Tibial artery (tissue), 4 donors: ENCODE measurements around the gene ZNF320.
A peak's percentile ranks its signal among the peaks of the same experiment; 100 is the strongest.
"Not testable (repeated sequence)": the region's sequence is repeated elsewhere in the genome, so short reads cannot be mapped to it uniquely, and the experiment has no call there.

Experiments used
- DNase-seq, 2 donors: peaks; one replicate each; pipeline ENCODE4 v3.0.0-alpha.2; 2019
- H3K27ac ChIP-seq, 2 donors: fragments of 200-600 bp; sonication (generic) in 1 of 2; 1 replicate in 1 of 2; 2 replicates in 1 of 2; pipeline ENCODE4 v1.5.1; 2018 to 2019; ENCODE audit warnings: mild to moderate bottlenecking in 1 of 2
- H3K27me3 ChIP-seq, 2 donors: fragments of 200-600 bp; sonication (generic) in 1 of 2; one replicate each; pipeline versions ENCODE4 v1.5.1 to v1.6.0; 2016 to 2019
- H3K36me3 ChIP-seq, 3 donors: fragments of 200-600 bp; sonication (generic) in 2 of 3; one replicate each; pipeline ENCODE4 v1.5.1; 2016 to 2019; ENCODE audit warnings: mild to moderate bottlenecking in 2 of 3
- H3K4me1 ChIP-seq, 4 donors: fragments of 200-600 bp; sonication (generic) in 2 of 4; 1 replicate in 3 of 4; 2 replicates in 1 of 4; pipeline ENCODE4 v1.5.1; 2016 to 2019
- H3K4me3 ChIP-seq, 2 donors: fragments of 200-600 bp; sonication (generic) in 1 of 2; 1 replicate in 1 of 2; 2 replicates in 1 of 2; pipeline ENCODE4 v1.5.1; 2018 to 2019; ENCODE audit warnings: mild to moderate bottlenecking in 2 of 2
- H3K9me3 ChIP-seq, 3 donors: fragments of 200-600 bp; sonication (generic) in 1 of 3; one replicate each; pipeline ENCODE4 v1.5.1; 2016 to 2019
- CTCF ChIP-seq, 2 experiments: fragments of 200-600 bp in 1 of 2; fragments of 450-650 bp in 1 of 2; IDR thresholded peaks; one replicate each; pipeline ENCODE4 v1.5.1; 2017 to 2019; ENCODE audit warnings: antibody characterized with exemption in 2 of 2, mild to moderate bottlenecking in 1 of 2, moderate library complexity in 1 of 2
- intact Hi-C: fragments of 100-400 bp; cut with DNase I; formaldehyde crosslinking; loops from one replicate; pipeline ENCODE4 v1.15.0; 2023; ENCODE audit warnings: low total_unique reads

The ZNF320 gene

GRCh38 chr19:52889076-52889475 lies 8.4 kb downstream of the ZNF320 start:
- Histone ChIP-seq H3K36me3 (peaks cover 60 to 91% (median 66%) of the 10 kb centered on the region in 3 donors), H3K27me3 (no peaks in the 10 kb centered on the region), H3K9me3 (peaks cover 0 to 5% (median 0%) of the 10 kb centered on the region in 3 donors), H3K4me3 (no peak overlapping the region), H3K4me1 (no peaks in the 10 kb centered on the region), H3K27ac (no peak overlapping the region)
- intact Hi-C loops: no loop called here
- TF ChIP-seq CTCF (IDR thresholded peaks at IDR 0.05): no peak
- no peak for DNase-seq

- DNase-seq: no peak
- peaks cover 78 to 88% (median 79%) of the 10 kb centered on the region in 3 donors for H3K36me3 ChIP-seq
- no peak overlapping the region for H3K4me3 ChIP-seq
- H3K27me3 ChIP-seq: no peaks in the 10 kb centered on the region
- H3K4me1 ChIP-seq: no peaks in the 10 kb centered on the region
- intact Hi-C loops: no loop called here
- H3K9me3 ChIP-seq: peaks cover 0 to 65% (median 27%) of the 10 kb centered on the region in 3 donors
- TF ChIP-seq CTCF (IDR thresholded peaks at IDR 0.05): no peak
- no peak overlapping the region for H3K27ac ChIP-seq
Observed at GRCh38 chr19:52880895-52881389, 16.5 kb downstream of the ZNF320 start.

- H3K4me3 ChIP-seq, H3K4me1 ChIP-seq, DNase-seq, H3K36me3 ChIP-seq, intact Hi-C loops, H3K27ac ChIP-seq, H3K9me3 ChIP-seq, H3K27me3 ChIP-seq: not testable (repeated sequence)
Observed at GRCh38 chr19:52872996-52873395, 24.4 kb downstream of the ZNF320 start.

GRCh38 chr19:52871466-52871865 lies 26.0 kb downstream of the ZNF320 start:
- no peaks in the 10 kb centered on the region for H3K36me3 ChIP-seq
- no peak overlapping the region for H3K4me3 ChIP-seq
- no peaks in the 10 kb centered on the region for H3K4me1 ChIP-seq
- H3K9me3 ChIP-seq: peaks cover 0 to 2% (median 0%) of the 10 kb centered on the region in 3 donors
- H3K27ac ChIP-seq: no peak overlapping the region
- DNase-seq: no peak
- no peaks in the 10 kb centered on the region for H3K27me3 ChIP-seq
- TF ChIP-seq CTCF (IDR thresholded peaks at IDR 0.05): no peak
- intact Hi-C loops: no loop called here

- intact Hi-C loops, H3K27me3 ChIP-seq, H3K9me3 ChIP-seq, H3K4me3 ChIP-seq, H3K27ac ChIP-seq, DNase-seq, H3K36me3 ChIP-seq, H3K4me1 ChIP-seq: not testable (repeated sequence)
Observed at GRCh38 chr19:52868031-52868430, 29.4 kb downstream of the ZNF320 start.

GRCh38 chr19:52857378-52858191 lies 39.9 kb downstream of the ZNF320 start, which contains the start of gene ZNF468:
Gene ZNF468, minus strand, starts transcription at chr19:52857619. Its CDS starts 3,347 bp downstream, at chr19:52854272.
- peak within 1 kb of the TSS; percentile 75 to 76 for H3K27ac ChIP-seq
- not testable (repeated sequence) for H3K9me3 ChIP-seq, H3K27me3 ChIP-seq
- peak within 1 kb of the TSS; percentile 57 to 73 for H3K4me3 ChIP-seq
- intact Hi-C loops: loop anchor here (5.0 kb wide), 1 partner anchor 35 kb away; the partner anchor contains the start of gene ZNF28
- peaks cover 0 to 12% (median 2%) of the 10 kb centered on the region in 4 donors for H3K4me1 ChIP-seq
- DNase-seq: peak; percentile 79 to 86
- peaks cover 16 to 18% (median 18%) of the 10 kb centered on the region in 3 donors for H3K36me3 ChIP-seq

GRCh38 chr19:52856540-52857377 lies 40.7 kb downstream of the ZNF320 start:
- H3K4me1 ChIP-seq: peaks cover 0 to 12% (median 2%) of the 10 kb centered on the region in 4 donors
- H3K27me3 ChIP-seq, H3K9me3 ChIP-seq: not testable (repeated sequence)
- intact Hi-C loops: loop anchor here (5.0 kb wide), 1 partner anchor 34 kb away; the partner anchor contains the start of gene ZNF28
- peak in 1 of 2 donors; percentile 70 for DNase-seq
- peaks cover 25 to 27% (median 25%) of the 10 kb centered on the region in 3 donors for H3K36me3 ChIP-seq
- peak overlapping the region; percentile 75 to 76 for H3K27ac ChIP-seq
- H3K4me3 ChIP-seq: peak overlapping the region; percentile 57 to 73
